Panc1 (cell line): ENCODE data around the gene GPR65. TPM values are rescaled to one million over a fixed set of nuclear protein-coding genes. Genes with fewer than 3 reads are reported as not detected.

Experiments used
- ATAC-seq: fragments of 200-7000 bp; cut with Tn5 transposase; 2 replicates; pipeline ENCODE4 v1.9.1; 2020; ENCODE audit warnings: mild to moderate bottlenecking, moderate library complexity
- BruUV-seq: library from RNA; stranded (reverse); fragments of 400-500 nt; replicated peaks from 2 replicates; lab custom pipeline; 2021; lab: Mats Ljungman, UMichigan
- CTCF ChIA-PET: fragments of 300-600 bp; sonication (Branson Sonifier 250); formaldehyde crosslinking; loops from one replicate; lab custom pipeline; 2022; ENCODE audit warnings: antibody characterized with exemption; lab: Charles Lee
- POLR2A ChIA-PET: fragments of 300-600 bp; sonication (Branson Sonifier 250); formaldehyde crosslinking; loops from one replicate; lab custom pipeline; 2022; ENCODE audit warnings: antibody characterized with exemption; lab: Charles Lee
- DNase-seq: peaks from one replicate; pipeline ENCODE4 v3.0.0-alpha.2; 2010; ENCODE audit warnings: low read depth, low spot score
- H3K27ac ChIP-seq: 2 replicates; pipeline ENCODE4 v1.5.1; 2011; ENCODE audit warnings: mild to moderate bottlenecking, low read length, inconsistent platforms
- H3K27me3 ChIP-seq: fragments of 200-500 bp; sonication (Bioruptor generic); 2 replicates; pipeline ENCODE4 v1.6.0; 2014; ENCODE audit warnings: low read length, inconsistent platforms; ENCODE audit not compliant: control insufficient read depth, insufficient read depth
- H3K36me3 ChIP-seq: fragments of 200-500 bp; sonication (Bioruptor generic); 2 replicates; pipeline ENCODE4 v1.5.1; 2014; ENCODE audit warnings: inconsistent platforms, mild to moderate bottlenecking, low read length, moderate library complexity; ENCODE audit not compliant: control insufficient read depth, insufficient read depth
- H3K4me1 ChIP-seq: 2 replicates; pipeline ENCODE4 v1.5.1; 2011; ENCODE audit warnings: inconsistent platforms, mild to moderate bottlenecking, low read length, moderate library complexity; ENCODE audit not compliant: control insufficient read depth, insufficient read depth
- H3K4me3 ChIP-seq, 2 experiments: 2 replicates each; pipeline ENCODE4 v1.5.1; 2011 to 2012; ENCODE audit warnings: low read depth in 2 of 2, low read length in 2 of 2, mild to moderate bottlenecking in 2 of 2, inconsistent platforms in 1 of 2, moderate library complexity in 1 of 2
- H3K9me3 ChIP-seq: fragments of 200-500 bp; sonication (Bioruptor generic); 2 replicates; pipeline ENCODE4 v1.5.1; 2014; ENCODE audit warnings: low read depth, mild to moderate bottlenecking, inconsistent platforms, low read length, moderate library complexity; ENCODE audit not compliant: control insufficient read depth, insufficient read depth
- CTCF ChIP-seq: fragments of 450-650 bp; IDR thresholded peaks from 2 replicates; pipeline ENCODE4 v1.5.1; 2017; ENCODE audit warnings: mild to moderate bottlenecking
- POLR2AphosphoS5 ChIP-seq: IDR thresholded peaks from 2 replicates; pipeline ENCODE4 v1.6.1; 2012; ENCODE audit warnings: mild to moderate bottlenecking, low read depth, low read length, moderate library complexity
- REST ChIP-seq, 2 experiments: IDR thresholded peaks; 2 replicates each; pipeline ENCODE4 v1.6.1; 2011 to 2012; ENCODE audit warnings: low read depth in 2 of 2, control low read depth in 1 of 2, low read length in 1 of 2, mild to moderate bottlenecking in 1 of 2, moderate library complexity in 1 of 2; ENCODE audit not compliant: insufficient read depth in 1 of 2
- SIN3A ChIP-seq: IDR thresholded peaks from 2 replicates; pipeline ENCODE4 v1.6.1; 2012; ENCODE audit warnings: low read depth, mild to moderate bottlenecking, low read length, moderate library complexity, borderline replicate concordance; ENCODE audit not compliant: insufficient read depth
- TCF7L2 ChIP-seq: IDR thresholded peaks from 2 replicates; pipeline ENCODE4 v1.6.1; 2011; ENCODE audit warnings: mild to moderate bottlenecking, low read depth, low read length, inconsistent platforms
- in situ Hi-C: cut with HindIII; loops from 2 replicates; pipeline ENCODE4 v1.10.0; 2016; ENCODE audit warnings: low sequenced_read_pairs, low pct_unique_long_range_greater_than_20kb
- intact Hi-C: fragments of 100-400 bp; cut with micrococcal nuclease; formaldehyde crosslinking; loops from one replicate; pipeline ENCODE4 v1.10.0; 2022; ENCODE audit not compliant: unreplicated experiment
- total RNA-seq: library from RNA; stranded (reverse); gene quantifications from one replicate; pipeline ENCODE4 v1.2.1, GENCODE V29; 2021; ENCODE audit not compliant: unreplicated experiment

GPR65 gene
- total RNA-seq, 1 experiment from 2014 or later: not detected

GRCh38 chr14:87971010-87971409 lies 33.9 kb upstream of the GPR65 start:
- no peak for DNase-seq
- Histone ChIP-seq H3K4me3 (no peak overlapping the region), H3K4me1 (no peaks in the 10 kb centered on the region), H3K27me3 (no peaks in the 10 kb centered on the region), H3K9me3 (no peaks in the 10 kb centered on the region), H3K36me3 (no peaks in the 10 kb centered on the region; the same call in 1 of the 2 replicates), H3K27ac (no peak overlapping the region)
- ChIA-PET CTCF (no interaction called here), POLR2A (no interaction called here)
- in situ Hi-C loops (no loop called here), intact Hi-C loops (no loop called here)
- BruUV-seq: no TSS peak
- TF ChIP-seq SIN3A (no peak), TCF7L2 (no peak), REST (IDR thresholded peaks at IDR 0.05; ENCODE audit: insufficient read depth in 1 of 2, low read depth in 2 of 2, low read length in 1 of 2) (no peak), CTCF (no peak), POLR2AphosphoS5 (no peak)
- no peak for ATAC-seq

- TF ChIP-seq SIN3A (no peak), CTCF (no peak), REST (IDR thresholded peaks at IDR 0.05; ENCODE audit: insufficient read depth in 1 of 2, low read depth in 2 of 2, low read length in 1 of 2) (no peak), POLR2AphosphoS5 (no peak), TCF7L2 (no peak)
- DNase-seq (no peak), ATAC-seq (no peak)
- BruUV-seq: no TSS peak
- Histone ChIP-seq H3K4me3 (no peak overlapping the region), H3K36me3 (no peaks in the 10 kb centered on the region; the same call in 1 of the 2 replicates), H3K27ac (no peak overlapping the region), H3K27me3 (no peaks in the 10 kb centered on the region), H3K9me3 (no peaks in the 10 kb centered on the region), H3K4me1 (no peaks in the 10 kb centered on the region)
- POLR2A ChIA-PET: no interaction called here
- intact Hi-C loops: no loop called here
- CTCF ChIA-PET: no interaction called here
- in situ Hi-C loops: no loop called here
These were observed 29.3 kb upstream of the GPR65 start for GRCh38 chr14:87975636-87976035.
